NK-92 (cell line): ENCODE measurements around the gene GRB10.

ENCODE experiments used
- DNase-seq: peaks from one replicate; lab custom pipeline; 2025; ENCODE audit not compliant: unreplicated experiment; lab: John Stamatoyannopoulos, UW

GRB10 gene

GRCh38 chr7:50657341-50657873 is 125.3 kb downstream of the GRB10 start:
- DNase-seq: no peak

- DNase-seq: no peak
Measured at GRCh38 chr7:50656141-50656895, 126.4 kb downstream of the GRB10 start.

- DNase-seq: no peak
Measured at GRCh38 chr7:50655490-50655889, 127.2 kb downstream of the GRB10 start.

- DNase-seq: no peak
Measured at GRCh38 chr7:50655020-50655419, 127.7 kb downstream of the GRB10 start.

GRCh38 chr7:50653981-50654425 is 128.7 kb downstream of the GRB10 start:
- DNase-seq: no peak

- no peak for DNase-seq
Measured at GRCh38 chr7:50653126-50653864, 129.4 kb downstream of the GRB10 start.

GRCh38 chr7:50652400-50653125 is 130.1 kb downstream of the GRB10 start:
- no peak for DNase-seq

GRCh38 chr7:50651271-50651989 is 131.3 kb downstream of the GRB10 start:
- DNase-seq: no peak

- DNase-seq: no peak
Measured at GRCh38 chr7:50650057-50650664, 132.5 kb downstream of the GRB10 start.

GRCh38 chr7:50649259-50649885 is 133.3 kb downstream of the GRB10 start:
- no peak for DNase-seq

GRCh38 chr7:50648570-50649169 is 134.0 kb downstream of the GRB10 start:
- no peak for DNase-seq

- DNase-seq: no peak
Measured at GRCh38 chr7:50648076-50648475, 134.6 kb downstream of the GRB10 start.

- no peak for DNase-seq
Measured at GRCh38 chr7:50647286-50647980, 135.3 kb downstream of the GRB10 start.

- DNase-seq: no peak
Measured at GRCh38 chr7:50646069-50646468, 136.6 kb downstream of the GRB10 start.

- no peak for DNase-seq
Measured at GRCh38 chr7:50645186-50645585, 137.5 kb downstream of the GRB10 start.

GRCh38 chr7:50644586-50644985 is 138.1 kb downstream of the GRB10 start:
- no peak for DNase-seq

GRCh38 chr7:50644114-50644513 is 138.6 kb downstream of the GRB10 start:
- DNase-seq: no peak

- DNase-seq: no peak
Measured at GRCh38 chr7:50641442-50642405, 141.0 kb downstream of the GRB10 start.
